Dedifferentiated amniotic fluid mesenchymal stem cell (primary cell): ENCODE results near the gene MZF1.

Experiments
- DNase-seq: peaks from one replicate; pipeline ENCODE4 v3.0.0-alpha.2; 2016; ENCODE audit errors: extremely low spot score

MZF1 gene

DNA sequence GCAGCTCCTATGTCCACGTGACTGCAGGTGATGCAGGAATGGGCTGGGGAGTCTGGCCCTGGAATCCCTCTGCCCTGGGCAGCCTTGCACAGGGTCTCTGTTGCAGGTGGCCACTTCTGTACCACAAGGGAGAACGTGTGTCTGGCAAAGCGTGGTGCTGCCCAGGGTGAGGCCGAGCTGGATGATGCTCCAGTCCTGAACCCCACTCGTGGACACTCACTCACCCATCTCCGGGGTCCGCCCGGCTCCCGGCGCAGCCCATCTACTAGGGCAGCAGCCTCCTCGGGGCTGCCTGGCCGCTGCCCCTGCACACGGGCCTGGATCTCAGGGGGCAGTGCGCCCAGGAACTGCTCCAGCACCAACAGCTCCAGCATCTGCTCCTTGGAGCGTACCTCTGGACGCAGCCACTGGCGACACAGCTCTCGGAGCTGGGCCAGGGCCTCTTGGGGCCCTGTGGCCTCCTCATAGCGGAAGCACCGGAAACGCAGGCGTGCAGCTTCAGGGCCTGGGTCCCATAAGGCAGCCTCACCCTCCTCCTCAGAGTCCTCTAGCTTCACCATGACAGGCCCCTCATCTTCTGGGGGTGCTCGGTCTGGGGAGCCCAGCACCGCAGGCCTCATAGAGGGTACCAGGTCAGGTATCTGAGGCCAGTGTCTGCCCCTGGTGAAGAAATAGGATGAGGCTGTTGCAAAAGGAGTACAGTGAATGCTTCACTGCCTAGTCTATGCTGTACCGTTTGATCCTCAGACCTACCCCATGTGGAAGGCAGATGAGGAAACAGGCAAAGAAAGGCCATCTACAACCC lies 2.2 kb downstream of the MZF1 start:
- DNase-seq: no peak

DNA sequence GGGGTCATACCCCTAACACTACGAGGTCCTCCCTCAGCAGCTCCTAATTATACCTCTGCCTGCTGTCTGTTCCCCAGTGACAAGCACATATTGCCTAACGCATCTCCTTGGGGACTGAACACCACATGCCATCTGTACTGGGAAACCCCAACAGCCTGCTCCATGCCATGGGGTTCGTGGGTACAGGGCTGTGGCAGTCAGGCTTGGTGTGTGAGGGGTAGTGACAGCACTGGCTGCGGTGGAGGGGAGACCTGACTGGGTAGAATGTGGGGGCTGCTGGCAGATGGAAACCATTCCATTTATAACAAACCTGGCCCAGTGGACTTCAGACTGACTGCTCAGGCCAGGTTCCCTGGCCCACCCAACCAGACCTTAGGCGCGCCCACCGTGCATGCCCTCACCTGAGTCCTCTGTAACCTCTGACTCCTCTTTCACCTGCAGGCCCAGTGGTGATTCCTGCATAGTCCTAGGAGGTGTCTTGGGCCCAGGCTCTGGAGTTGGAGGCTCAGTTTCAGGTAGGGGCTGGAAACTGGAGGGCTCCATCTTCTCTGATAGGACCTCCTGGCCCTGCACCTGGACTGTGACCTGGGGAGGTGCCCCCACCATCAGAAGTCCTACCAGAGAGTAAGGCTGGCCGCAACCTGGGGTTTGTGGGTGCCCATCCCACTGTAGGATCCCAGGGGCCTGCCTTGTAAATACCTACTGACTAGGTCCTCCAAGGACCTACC lies 3.0 kb downstream of the MZF1 start:
- DNase-seq: no peak

DNA sequence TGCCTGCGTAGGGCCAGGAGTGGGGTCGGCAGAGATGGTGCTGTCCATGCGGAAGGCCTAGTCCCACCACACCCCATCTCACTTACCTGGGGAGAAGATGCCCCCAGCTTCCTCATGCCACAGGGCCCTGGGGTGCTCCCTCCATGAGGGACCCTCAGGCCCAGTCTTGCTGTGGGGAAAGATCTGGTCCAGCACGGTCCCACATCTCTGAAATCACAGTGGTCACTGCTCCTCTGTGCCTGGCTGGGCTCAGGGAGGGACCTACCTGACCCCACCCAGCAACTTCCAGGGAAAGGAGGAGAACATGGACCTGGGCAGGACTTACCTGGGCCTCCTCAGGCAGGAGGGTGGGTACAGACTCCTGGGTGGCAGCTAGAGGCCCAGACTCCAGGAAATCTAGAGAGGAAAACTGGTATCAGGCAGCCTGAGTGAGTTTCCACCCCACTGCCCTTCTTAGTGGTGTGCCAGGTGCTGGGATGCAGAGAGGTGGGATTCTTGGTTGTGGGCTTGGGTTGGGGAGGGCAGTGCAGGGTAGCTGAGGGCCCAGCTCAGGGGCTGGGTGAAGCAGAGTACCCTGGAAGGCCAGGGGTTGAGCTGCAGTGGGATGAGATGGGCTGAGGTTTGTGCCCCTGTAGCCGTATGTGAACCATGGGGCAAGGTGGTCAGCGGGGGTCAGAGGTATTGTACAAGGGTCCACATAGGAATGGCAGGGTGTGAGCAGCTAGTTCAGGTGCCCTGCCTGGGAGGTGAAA lies 3.8 kb downstream of the MZF1 start:
- no peak for DNase-seq

DNA sequence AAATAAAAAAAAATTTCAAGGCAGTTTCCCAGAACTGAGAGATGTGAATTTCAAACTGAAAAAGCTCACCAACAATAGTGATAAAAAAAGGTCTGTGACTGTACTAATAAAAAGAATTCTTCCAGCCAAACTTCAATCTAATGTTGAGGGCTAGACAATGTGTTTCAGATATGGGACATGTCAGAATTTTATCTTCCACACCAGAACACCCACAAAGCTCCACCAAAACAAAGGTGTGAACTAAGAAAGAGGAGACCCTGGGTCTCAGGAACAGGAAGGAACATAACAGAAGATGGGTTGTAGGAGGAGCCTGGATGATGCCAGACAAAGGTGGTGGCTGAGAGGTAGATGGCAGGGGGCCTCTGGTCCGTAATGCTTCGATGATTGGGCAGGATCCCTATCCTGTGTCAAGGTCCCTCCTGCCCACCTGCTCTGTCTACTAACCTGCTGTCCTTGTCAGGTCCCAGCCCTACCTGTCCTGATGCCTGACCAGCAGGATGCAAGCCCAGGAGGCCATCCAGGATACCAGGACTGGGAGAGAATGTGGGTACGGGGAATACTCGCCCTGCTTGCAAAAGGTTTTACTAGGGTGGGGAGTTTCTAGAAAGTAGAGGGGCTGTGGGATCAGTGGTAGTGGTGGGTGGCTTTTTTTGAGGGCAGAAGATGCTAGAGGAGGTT lies 4.5 kb downstream of the MZF1 start:
- DNase-seq: no peak

DNA sequence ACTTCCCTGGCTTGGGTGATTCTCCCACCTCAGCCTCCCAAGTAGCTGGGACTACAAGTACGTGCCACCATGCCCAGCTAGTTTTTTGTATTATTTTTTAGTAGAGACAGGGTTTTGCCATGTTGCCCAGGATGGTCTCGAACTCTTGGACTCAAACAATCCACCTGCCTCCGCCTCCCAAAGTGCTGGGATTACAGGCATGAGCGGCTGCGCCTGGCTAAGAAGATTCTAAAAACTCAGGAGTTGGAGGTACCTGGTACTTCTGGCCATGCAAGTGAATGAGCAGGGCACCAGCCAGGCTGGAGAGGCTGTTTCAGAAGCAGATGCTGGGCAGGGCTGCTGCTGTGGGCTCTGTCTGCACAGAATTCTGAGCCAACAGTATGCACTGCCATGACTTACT lies 6.1 kb downstream of the MZF1 start:
- no peak for DNase-seq

DNA sequence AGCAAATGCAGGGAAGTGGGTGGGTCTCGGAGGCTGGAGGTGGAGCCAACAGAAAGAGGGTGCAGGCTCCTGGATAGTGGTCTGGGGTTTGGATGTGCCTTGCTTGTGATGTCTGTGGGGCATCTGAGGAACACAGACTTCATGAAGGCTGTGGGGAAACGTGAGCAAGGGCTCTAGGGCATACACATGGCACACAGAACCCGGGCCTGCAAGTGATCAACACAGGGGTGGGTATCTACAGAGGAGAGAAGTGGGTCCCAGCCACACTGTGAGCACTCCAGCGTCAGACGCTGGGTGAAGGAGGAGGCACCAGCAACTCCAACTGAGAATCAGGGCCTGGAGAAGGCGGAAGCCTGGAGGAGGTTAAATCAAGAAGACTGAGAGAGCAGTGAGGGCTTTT lies 9.3 kb downstream of the MZF1 start:
- no peak for DNase-seq

DNA sequence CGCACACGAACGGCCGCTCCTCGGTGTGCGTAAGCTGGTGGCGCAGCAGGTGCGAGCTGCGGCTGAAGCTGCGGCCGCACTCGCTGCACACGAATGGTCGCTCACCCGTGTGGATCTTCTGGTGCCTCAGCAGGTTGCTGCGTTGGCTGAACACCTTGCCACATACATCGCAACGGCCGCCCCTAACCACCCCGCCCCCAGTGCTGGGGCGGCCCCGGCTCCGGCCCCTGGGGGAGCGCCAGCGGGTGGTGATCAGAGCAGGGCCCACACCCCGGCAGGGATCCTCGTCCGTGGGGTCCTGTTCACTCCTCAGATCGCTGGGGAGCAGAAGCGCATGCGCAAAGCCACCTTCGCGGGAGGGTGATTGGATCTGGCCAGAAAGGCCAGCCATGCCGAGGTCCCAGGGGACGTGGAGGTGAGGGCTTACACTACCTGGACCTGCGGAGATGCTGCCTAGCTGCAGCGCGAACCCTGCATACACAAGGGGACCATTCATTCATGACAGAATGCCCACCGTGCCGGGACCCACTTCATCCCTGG lies 10.0 kb downstream of the MZF1 start:
- no peak for DNase-seq

DNA sequence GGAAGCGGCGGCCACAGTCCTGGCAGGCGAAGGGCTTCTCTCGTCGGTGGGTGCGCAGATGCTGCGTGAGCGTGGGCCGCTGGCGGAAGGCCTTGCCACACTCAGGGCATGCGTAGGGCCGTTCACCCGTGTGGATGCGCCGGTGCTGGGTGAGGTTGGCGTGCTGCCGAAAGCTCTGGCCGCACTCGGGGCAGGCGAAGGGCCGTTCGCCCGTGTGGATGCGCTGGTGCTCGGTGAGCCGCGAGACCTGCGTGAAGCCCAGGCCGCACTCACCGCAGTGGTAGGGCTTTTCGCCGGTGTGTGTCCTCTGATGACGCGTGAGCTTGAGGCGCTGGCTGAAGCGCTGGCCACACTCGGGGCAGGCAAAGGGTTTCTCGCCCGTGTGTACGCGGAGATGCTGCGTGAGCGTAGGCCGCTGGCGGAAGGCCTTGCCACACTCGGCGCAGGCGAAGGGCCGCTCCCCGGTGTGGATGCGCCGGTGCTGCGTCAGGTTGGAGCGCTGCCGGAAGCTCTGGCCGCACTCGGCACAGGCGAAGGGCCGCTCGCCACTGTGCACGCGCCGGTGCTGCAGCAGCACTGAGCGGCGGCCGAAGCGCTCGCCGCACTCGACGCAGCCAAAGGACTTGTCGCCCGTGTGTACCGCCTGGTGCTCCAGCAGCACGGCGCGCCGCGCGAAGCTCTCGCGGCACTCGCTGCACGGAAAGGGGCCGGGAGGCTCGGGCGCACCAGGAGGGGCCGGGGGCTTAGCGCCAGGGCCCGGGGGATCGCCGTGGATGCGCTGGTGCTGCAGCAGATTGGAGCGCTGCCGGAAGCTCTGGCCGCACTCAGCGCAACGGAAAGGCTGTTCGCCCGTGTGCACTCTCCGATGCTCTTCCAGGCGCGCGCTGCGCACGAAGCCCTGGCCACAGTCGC lies 10.8 kb downstream of the MZF1 start:
- DNase-seq: no peak

DNA sequence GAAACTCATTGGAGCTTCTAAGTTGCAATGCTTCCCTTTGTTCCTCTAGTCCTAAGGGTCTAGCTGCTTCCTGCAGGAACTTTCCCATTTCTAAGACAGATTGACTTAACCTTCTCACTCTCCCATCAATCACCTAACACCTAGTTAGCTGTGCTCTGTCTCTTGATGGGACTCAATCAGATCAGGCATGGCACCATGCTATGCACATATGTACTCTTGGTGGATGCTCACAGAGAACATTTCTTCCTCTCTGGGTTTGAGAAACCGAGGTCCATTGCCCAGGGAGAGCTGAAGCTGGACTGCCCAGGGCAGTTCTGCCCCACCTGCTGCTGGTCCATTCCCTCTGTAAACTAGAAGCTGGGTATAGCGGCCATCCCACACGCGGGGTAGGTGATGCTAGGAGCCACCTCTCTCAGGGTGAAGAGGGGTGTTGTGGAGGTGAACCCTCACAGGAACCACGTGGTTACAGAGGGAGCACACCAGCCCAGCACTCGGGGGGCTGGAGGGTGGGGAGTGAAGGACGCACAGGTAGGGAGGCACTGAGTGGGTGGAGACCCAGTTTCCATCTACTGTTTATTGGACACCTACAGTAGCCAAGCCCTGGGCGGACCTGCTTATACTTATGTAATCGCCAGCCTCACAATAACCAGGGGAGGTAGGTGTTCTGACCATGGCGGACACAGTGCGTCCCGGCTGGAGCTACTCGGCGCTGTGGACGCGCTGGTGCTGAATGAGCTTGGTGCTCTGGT lies 11.6 kb downstream of the MZF1 start:
- DNase-seq: no peak

DNA sequence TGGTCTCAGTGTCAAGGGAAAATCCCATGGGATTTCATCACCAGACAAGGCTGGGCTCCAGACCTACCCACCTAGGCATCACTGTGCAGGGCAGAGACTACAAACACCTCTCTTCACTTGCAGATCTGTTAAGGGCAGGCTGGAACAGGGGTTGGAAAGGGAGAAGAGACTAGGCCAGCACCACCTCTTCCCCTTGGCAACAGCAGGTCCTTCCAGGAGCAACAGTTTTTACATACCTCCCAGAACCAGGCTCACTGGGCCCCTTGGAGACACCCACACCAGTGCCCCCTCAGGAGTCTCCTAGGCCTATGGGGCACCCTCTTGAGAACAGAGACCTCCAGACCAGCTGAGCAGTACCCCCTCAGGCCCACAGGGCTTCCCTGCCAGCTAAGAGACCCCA lies 12.2 kb downstream of the MZF1 start:
- no peak for DNase-seq

DNA sequence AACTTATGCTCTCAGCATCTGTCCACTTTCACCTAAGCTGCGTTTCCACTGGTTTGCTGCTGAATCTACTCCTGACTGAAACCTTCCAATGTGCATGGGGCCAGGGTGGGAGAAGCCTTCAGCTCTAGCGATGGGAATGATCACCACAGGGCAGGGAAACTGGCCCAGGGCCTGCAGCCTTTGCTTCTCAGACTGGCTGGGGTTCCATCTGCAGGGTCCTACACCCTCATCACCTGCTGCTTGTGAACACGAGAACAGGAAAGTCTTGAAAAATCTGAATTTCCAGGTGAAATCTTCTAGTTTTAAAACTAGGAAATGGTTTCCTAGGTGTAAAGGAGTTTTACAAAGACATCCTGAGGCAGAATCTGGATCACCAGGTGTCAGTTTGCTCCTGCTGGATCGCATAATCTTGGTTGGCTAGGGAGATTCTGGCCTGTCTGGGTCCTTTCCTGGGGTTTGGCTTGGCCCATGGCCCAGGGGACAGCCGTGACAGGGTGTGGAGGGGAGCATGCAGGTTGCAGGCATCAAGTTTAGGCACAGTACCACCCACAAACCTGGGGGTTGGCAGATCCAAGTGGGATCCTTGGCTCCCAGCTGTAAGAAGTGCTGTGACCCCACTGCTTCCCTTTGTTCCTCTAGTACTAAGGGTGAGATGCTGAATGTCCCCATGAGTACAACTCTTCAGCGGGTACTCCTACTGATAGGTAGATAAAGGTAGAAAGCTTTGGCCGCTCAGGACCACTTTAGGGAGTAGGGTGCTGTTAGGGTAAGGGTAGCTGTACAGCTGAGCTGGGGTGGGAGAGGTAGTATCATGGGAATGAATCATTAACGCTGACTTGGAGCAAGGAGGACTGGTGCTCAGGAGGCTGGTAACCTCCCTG lies 12.9 kb downstream of the MZF1 start:
- DNase-seq: no peak

DNA sequence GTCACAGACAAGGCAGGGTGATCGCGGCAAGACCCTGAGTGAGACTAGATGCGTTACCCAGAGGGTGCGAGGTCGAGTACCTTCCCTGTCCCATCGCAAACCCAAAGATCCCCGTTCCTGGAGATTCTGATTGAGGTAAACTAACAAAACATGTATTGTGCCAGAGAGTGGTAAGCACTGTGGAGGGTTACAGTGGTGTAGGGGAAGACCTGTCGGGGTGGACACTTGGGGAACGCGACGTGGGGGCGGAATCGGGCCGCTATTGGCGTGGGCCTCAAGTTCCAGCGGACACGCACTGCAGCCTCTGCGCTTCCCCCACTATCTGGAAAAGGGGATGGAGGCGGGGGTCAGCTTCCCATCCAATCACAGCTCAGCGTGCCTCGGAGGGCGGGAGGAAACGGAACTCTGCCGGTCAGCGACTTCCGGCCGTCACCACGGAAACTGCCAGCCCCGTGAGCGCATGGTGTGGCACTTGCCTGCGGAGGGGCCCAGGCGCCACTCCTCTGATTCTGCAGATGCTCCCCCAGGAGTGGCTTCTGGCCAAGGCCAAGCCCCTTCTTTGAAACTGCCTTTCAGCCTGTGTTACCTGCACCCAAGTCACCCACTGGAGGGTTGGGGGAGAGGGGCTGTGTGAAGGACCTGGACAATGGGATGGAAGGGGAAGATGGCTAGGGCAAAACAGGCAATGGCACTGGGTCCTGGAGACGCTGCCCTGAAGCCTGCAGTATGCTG lies 13.7 kb downstream of the MZF1 start:
- DNase-seq: peak; percentile 80

DNA sequence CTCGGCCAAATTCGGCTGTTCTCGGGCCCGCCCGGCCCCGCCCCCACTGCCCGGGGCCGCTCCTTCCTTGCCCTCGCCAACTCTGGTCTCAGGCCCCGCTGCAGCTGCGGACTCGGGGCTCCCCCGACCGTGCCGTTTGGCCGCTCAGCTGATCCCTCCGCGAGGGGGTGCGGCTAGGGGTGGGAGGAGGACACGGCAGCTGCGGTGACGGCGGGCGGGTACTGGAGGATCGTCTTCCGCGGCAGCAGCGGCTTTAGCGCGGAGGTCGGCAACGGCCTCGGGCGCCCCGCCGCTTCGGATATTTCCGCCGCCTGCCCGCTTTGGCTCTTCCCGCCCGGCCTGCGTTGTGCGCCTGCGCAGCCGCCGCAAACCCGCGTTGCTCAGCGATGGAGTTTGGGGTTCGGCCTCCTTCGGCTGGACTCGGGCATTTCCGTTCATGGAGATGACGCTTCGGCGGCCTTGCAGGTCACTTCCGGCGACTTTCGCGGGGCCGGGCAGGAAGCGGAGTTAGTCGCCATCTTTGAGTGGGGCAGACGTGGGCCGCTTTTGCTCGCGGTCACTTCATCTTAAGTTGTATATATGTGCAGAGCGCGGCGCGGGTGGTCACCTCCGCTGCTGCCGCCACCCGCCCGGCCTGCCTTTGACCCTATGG lies 14.4 kb downstream of the MZF1 start:
- peak; percentile 99 for DNase-seq

DNA sequence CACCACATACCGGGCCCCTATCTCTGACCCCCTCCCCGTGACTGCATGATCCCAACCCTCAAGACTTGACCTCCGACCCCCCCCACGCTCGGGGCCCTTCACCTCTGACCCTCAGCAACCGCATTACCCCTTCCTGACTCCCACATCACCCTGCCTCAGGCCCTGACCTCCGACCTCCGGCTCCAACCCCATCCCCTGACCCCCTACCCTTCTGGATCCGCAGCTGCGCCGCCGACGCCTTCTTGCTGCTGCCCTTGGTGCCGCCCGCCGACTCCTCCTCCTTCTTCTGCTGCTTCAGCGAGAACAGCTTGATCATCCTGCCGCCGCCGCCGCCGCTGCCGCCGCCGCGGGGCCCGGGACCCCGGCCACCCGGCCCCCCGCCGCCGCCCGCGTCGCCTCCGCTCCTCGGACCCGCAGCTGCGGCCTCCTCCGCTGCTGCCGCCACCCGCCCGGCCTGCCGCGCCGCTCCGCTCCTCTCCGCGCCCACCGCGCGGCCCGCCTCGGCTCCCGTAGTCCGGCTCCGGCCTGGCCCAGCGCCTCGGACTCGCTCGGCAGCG lies 15.0 kb downstream of the MZF1 start, which contains the start of gene UBE2M:
Gene UBE2M, minus strand, starts transcription at position 546 of the 557 bp plus-strand sequence. Its CDS starts 230 bp downstream, at position 316.
- no peak for DNase-seq

DNA sequence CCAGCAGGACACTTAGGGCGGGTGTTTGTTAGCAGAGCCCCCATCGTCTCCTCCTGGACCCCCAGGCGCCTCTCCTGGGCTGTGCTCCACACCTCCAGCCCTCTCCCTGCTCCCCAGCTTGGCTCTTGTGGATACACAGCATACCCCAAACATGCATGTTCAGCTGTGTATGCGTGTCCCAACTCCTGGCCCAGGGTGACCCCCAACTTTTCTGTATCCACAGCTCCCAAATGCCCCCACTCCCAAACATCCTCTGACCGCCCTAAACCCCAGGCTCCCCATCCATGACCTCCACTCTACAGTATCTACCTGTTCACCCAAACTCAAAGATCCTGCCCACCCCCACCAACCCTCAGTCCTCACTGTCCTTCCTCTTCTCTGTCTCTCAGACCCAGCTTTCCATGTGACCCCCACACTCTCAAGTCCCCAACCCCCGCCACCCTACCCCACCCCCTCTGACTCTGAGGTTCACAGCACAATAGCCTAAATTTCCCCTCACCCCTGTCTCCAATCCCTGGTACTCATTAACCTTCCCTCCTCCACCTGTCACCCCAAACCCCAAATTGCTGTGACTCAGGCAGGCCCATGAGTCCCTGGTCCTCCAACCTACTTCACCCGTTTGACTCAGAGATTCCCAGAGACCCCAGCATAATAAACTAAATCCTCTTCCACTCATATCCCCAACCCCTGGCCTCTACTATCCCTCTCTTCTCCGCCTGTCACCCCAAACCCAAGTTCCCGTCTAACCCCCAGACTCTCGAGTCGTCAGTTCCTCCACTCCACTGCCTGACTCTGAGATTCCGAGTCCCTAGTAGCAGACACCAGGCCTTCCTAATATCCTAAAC lies 15.7 kb downstream of the MZF1 start:
- no peak for DNase-seq

DNA sequence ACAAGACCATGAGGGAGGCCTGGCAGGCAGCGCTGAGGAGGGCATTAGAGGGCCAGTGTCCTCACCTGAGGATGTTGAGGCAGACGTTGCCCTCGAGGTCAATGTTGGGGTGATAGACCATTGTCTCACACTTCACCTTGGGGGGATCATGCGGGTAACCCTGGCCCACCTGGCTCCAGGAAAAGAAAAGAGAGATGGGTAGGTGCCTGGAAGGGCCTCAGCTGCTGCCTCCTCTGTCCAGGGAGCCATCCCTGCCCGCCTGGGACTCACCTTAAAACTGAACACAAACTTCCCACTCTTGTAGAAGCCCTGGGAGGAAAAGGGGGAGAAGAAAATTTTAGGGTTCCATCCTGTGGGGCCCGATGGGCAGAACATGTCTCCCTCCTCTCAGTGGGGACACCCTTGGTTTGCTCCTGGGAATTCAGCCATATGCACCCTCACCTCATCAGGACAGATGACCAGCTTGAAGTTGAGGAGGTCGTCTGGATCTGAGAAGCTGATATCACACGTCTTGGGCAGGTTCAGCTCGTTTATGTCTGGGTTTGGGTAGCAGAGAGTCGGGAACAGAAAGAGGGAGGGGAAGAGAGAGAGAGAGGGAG lies 16.4 kb downstream of the MZF1 start:
- no peak for DNase-seq
